ENCODE measurements around the gene CES4A. TPM values are rescaled to one million over a fixed set of nuclear protein-coding genes. Genes with fewer than 3 reads are reported as not detected.
A peak's percentile ranks its signal among the peaks of the same experiment; 100 is the strongest.

Gene CES4A
- total and polyA plus RNA-seq, 2 of the 13 experiments (the other 11 are each of a cell fraction or from before 2014, with no cell fraction given): 0.09 to 0.17 TPM

- TF ChIP-seq KIAA2018 (CRISPR knock-in tag; IDR thresholded peaks at IDR 0.05; ENCODE audit: borderline replicate concordance) (no peak), MXD3 (CRISPR knock-in tag; IDR thresholded peaks at IDR 0.05) (no peak), ZNF552 (CRISPR knock-in tag; IDR thresholded peaks at IDR 0.05; ENCODE audit: borderline replicate concordance) (0 out of 2 replicates have a peak, but pooled peaks have one; percentile 9), TAF1 (CRISPR knock-in tag; IDR thresholded peaks at IDR 0.05) (peak; percentile 50; the same call in 1 of the 2 replicates), NFIB (CRISPR knock-in tag; IDR thresholded peaks at IDR 0.05; ENCODE audit: borderline replicate concordance) (no peak), IKZF4 (CRISPR knock-in tag; IDR thresholded peaks at IDR 0.05; ENCODE audit: borderline replicate concordance, low read depth, not compliant biosample characterization) (no peak), NR0B2 (CRISPR knock-in tag; IDR thresholded peaks at IDR 0.05) (no peak), ZNF432 (CRISPR knock-in tag; IDR thresholded peaks at IDR 0.05; ENCODE audit: borderline replicate concordance) (no peak), TBL1XR1 (IDR thresholded peaks at IDR 0.05; ENCODE audit: borderline replicate concordance, low read length, partially characterized antibody) (no peak), ZFP62 (CRISPR knock-in tag; IDR thresholded peaks at IDR 0.05) (no peak), POGK (CRISPR knock-in tag; conservative IDR thresholded peaks at IDR 0.05) (peak; percentile 68; the same call in 1 of the 2 replicates), MATR3 (CRISPR knock-in tag; IDR thresholded peaks at IDR 0.05) (no peak), SETDB1 (CRISPR knock-in tag; IDR thresholded peaks at IDR 0.05; ENCODE audit: borderline replicate concordance) (no peak), ZNF333 (CRISPR knock-in tag; IDR thresholded peaks at IDR 0.05; ENCODE audit: borderline replicate concordance) (no peak), ZNF335 (CRISPR knock-in tag; IDR thresholded peaks at IDR 0.05) (no peak), PRPF4 (IDR thresholded peaks at IDR 0.05; ENCODE audit: low read depth, low read length, poor library complexity, severe bottlenecking) (no peak)
Measured at GRCh38 chr16:66961065-66961744, 27.2 kb upstream of the CES4A start, which contains the start of gene CES3 (continued).
